Endothelial cell of umbilical vein (primary cell): ENCODE results near the gene SWAP70.

ENCODE experiments used
- CTCF ChIP-seq, 2 donors: IDR thresholded peaks; 1 replicate in 1 of 2; 2 replicates in 1 of 2; pipeline ENCODE4 v1.5.1; 2011; ENCODE audit warnings: low read length in 2 of 2, mild to moderate bottlenecking in 2 of 2, moderate library complexity in 2 of 2, control low read depth in 1 of 2, inconsistent platforms in 1 of 2, low read depth in 1 of 2; ENCODE audit not compliant: insufficient read depth in 1 of 2; ENCODE audit errors: extremely low read depth in 1 of 2
- EZH2 ChIP-seq: IDR thresholded peaks from 2 replicates; pipeline ENCODE4 v1.6.1; 2012; ENCODE audit warnings: borderline replicate concordance, low read depth, mild to moderate bottlenecking, moderate library complexity, low read length, inconsistent platforms; ENCODE audit not compliant: severe bottlenecking
- POLR2A ChIP-seq: IDR thresholded peaks from 2 replicates; pipeline ENCODE4 v1.6.1; 2012; ENCODE audit warnings: low read depth, mild to moderate bottlenecking, control low read depth, low read length
- POLR2AphosphoS5 ChIP-seq: IDR thresholded peaks from 2 replicates; pipeline ENCODE4 v1.6.1; 2012; ENCODE audit warnings: low read depth, mild to moderate bottlenecking, control low read depth, low read length, moderate library complexity; ENCODE audit not compliant: insufficient read depth

GRCh38 chr11:9714272-9714940, 50.5 kb downstream of the SWAP70 start:
- TF ChIP-seq CTCF (IDR thresholded peaks at IDR 0.05; ENCODE audit: extremely low read depth in 1 of 2, insufficient read depth in 1 of 2, low read depth in 1 of 2, low read length in 2 of 2): no peak
- TF ChIP-seq POLR2A: no peak
- no peak for TF ChIP-seq EZH2
- no peak for TF ChIP-seq POLR2AphosphoS5
